Measurements from ENCODE around the gene NAP1L5. TPM values are rescaled to one million over a fixed set of nuclear protein-coding genes. Genes with fewer than 3 reads are reported as not detected.

The NAP1L5 gene
- total and polyA plus RNA-seq, 2 experiments from 2014 or later, result 2.0 to 2.4 TPM

- no peaks in the 10 kb centered on the region for H3F3A ChIP-seq (replicated peaks; ENCODE audit: low read depth)
- H3K4me2 ChIP-seq, result no peak overlapping the region
- no peaks in the 10 kb centered on the region for H3K4me1 ChIP-seq (ENCODE audit: insufficient read depth)
- no peaks in the 10 kb centered on the region for H3K9me2 ChIP-seq (ENCODE audit: insufficient read depth)
- no peak overlapping the region for H2AFZ ChIP-seq
- H3K79me2 ChIP-seq (replicated peaks; ENCODE audit: insufficient read depth), result no peaks in the 10 kb centered on the region
- H3K27ac ChIP-seq (ENCODE audit: low read depth), result no peak overlapping the region
- DNase-seq (ENCODE audit: low spot score) (no peak), ATAC-seq (no peak)
- peaks cover 11% of the 10 kb centered on the region; the same call in 2 of the 3 replicates for H3K36me3 Mint-ChIP-seq (ENCODE audit: low read depth)
- no peak overlapping the region for H3K27ac Mint-ChIP-seq
- H3K4me1 Mint-ChIP-seq, result peaks cover 3% of the 10 kb centered on the region; the same call in 1 of the 3 replicates
- no peaks in the 10 kb centered on the region for H4K20me1 ChIP-seq (replicated peaks; ENCODE audit: insufficient read depth)
- H3K36me3 ChIP-seq (ENCODE audit: insufficient read depth), result no peaks in the 10 kb centered on the region
- H3K4me3 ChIP-seq, result no peak overlapping the region
- no peaks in the 10 kb centered on the region for H3K27me3 ChIP-seq (ENCODE audit: insufficient read depth)
- H3K4me3 Mint-ChIP-seq, result no peak overlapping the region
- no peak for TF ChIP-seq CREB1 (CRISPR knock-in tag; IDR thresholded peaks at IDR 0.05; ENCODE audit: low read depth)
- no peak for TF ChIP-seq NANOG (IDR thresholded peaks at IDR 0.05; ENCODE audit: borderline replicate concordance)
- no peak for TF ChIP-seq EZH2phosphoT487 (IDR thresholded peaks at IDR 0.05; ENCODE audit: unreplicated experiment)
- TF ChIP-seq, protein P1, sequence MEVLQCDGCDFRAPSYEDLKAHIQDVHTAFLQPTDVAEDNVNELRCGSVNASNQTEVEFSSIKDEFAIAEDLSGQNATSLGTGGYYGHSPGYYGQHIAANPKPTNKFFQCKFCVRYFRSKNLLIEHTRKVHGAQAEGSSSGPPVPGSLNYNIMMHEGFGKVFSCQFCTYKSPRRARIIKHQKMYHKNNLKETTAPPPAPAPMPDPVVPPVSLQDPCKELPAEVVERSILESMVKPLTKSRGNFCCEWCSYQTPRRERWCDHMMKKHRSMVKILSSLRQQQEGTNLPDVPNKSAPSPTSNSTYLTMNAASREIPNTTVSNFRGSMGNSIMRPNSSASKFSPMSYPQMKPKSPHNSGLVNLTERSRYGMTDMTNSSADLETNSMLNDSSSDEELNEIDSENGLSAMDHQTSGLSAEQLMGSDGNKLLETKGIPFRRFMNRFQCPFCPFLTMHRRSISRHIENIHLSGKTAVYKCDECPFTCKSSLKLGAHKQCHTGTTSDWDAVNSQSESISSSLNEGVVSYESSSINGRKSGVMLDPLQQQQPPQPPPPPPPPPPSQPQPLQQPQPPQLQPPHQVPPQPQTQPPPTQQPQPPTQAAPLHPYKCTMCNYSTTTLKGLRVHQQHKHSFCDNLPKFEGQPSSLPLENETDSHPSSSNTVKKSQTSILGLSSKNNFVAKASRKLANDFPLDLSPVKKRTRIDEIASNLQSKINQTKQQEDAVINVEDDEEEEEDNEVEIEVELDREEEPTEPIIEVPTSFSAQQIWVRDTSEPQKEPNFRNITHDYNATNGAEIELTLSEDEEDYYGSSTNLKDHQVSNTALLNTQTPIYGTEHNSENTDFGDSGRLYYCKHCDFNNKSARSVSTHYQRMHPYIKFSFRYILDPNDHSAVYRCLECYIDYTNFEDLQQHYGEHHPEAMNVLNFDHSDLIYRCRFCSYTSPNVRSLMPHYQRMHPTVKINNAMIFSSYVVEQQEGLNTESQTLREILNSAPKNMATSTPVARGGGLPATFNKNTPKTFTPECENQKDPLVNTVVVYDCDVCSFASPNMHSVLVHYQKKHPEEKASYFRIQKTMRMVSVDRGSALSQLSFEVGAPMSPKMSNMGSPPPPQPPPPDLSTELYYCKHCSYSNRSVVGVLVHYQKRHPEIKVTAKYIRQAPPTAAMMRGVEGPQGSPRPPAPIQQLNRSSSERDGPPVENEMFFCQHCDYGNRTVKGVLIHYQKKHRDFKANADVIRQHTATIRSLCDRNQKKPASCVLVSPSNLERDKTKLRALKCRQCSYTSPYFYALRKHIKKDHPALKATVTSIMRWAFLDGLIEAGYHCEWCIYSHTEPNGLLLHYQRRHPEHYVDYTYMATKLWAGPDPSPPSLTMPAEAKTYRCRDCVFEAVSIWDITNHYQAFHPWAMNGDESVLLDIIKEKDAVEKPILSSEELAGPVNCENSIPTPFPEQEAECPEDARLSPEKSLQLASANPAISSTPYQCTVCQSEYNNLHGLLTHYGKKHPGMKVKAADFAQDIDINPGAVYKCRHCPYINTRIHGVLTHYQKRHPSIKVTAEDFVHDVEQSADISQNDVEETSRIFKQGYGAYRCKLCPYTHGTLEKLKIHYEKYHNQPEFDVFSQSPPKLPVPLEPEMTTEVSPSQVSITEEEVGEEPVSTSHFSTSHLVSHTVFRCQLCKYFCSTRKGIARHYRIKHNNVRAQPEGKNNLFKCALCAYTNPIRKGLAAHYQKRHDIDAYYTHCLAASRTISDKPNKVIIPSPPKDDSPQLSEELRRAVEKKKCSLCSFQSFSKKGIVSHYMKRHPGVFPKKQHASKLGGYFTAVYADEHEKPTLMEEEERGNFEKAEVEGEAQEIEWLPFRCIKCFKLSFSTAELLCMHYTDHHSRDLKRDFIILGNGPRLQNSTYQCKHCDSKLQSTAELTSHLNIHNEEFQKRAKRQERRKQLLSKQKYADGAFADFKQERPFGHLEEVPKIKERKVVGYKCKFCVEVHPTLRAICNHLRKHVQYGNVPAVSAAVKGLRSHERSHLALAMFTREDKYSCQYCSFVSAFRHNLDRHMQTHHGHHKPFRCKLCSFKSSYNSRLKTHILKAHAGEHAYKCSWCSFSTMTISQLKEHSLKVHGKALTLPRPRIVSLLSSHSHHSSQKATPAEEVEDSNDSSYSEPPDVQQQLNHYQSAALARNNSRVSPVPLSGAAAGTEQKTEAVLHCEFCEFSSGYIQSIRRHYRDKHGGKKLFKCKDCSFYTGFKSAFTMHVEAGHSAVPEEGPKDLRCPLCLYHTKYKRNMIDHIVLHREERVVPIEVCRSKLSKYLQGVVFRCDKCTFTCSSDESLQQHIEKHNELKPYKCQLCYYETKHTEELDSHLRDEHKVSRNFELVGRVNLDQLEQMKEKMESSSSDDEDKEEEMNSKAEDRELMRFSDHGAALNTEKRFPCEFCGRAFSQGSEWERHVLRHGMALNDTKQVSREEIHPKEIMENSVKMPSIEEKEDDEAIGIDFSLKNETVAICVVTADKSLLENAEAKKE (CRISPR knock-in tag; IDR thresholded peaks at IDR 0.05), result no peak
- TF ChIP-seq JUNB (IDR thresholded peaks at IDR 0.05; ENCODE audit: unreplicated experiment), result no peak
- no peak for TF ChIP-seq CTCF (conservative IDR thresholded peaks at IDR 0.05; ENCODE audit: low read depth in 2 of 2)
- TF ChIP-seq, protein P2, sequence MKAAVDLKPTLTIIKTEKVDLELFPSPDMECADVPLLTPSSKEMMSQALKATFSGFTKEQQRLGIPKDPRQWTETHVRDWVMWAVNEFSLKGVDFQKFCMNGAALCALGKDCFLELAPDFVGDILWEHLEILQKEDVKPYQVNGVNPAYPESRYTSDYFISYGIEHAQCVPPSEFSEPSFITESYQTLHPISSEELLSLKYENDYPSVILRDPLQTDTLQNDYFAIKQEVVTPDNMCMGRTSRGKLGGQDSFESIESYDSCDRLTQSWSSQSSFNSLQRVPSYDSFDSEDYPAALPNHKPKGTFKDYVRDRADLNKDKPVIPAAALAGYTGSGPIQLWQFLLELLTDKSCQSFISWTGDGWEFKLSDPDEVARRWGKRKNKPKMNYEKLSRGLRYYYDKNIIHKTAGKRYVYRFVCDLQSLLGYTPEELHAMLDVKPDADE (IDR thresholded peaks at IDR 0.05), result no peak
- no peak for TF ChIP-seq REST (IDR thresholded peaks at IDR 0.05; ENCODE audit: unreplicated experiment)
- TF ChIP-seq ZNF114 (CRISPR knock-in tag; IDR thresholded peaks at IDR 0.05), result no peak
- TF ChIP-seq ZNF331 (CRISPR knock-in tag; IDR thresholded peaks at IDR 0.05; ENCODE audit: low read depth), result no peak
- TF ChIP-seq POLR2AphosphoS5 (IDR thresholded peaks at IDR 0.05; ENCODE audit: low read depth), result no peak
- no peak for TF ChIP-seq STAT1 (IDR thresholded peaks at IDR 0.05; ENCODE audit: unreplicated experiment)
- no peak for TF ChIP-seq EZH2 (IDR thresholded peaks at IDR 0.05; ENCODE audit: low read depth, unreplicated experiment)
- H3K9me3 Mint-ChIP-seq, result no peaks in the 10 kb centered on the region
- H3K27me3 Mint-ChIP-seq (ENCODE audit: insufficient read depth, low read depth, poor library complexity), result peaks cover 2% of the 10 kb centered on the region
Measured at GRCh38 chr4:88730811-88731210, 33.2 kb upstream of the NAP1L5 start.

All from GM23338 (cell line).